Osteoblast (primary cell): ENCODE results near the gene NUDT3. TPM values are rescaled to one million over a fixed set of nuclear protein-coding genes. Genes with fewer than 3 reads are reported as not detected.

Source experiments
- DNase-seq: peaks from one replicate; pipeline ENCODE4 v3.0.0; 2011; ENCODE audit warnings: low spot score, mixed read lengths; ENCODE audit not compliant: insufficient read length; ENCODE audit errors: missing footprints
- H2AFZ ChIP-seq: 2 replicates; pipeline ENCODE4 v1.6.0; 2011; ENCODE audit warnings: mild to moderate bottlenecking, low read length
- H3K27ac ChIP-seq: 2 replicates; pipeline ENCODE4 v1.5.1; 2011; ENCODE audit warnings: mild to moderate bottlenecking, low read depth, low read length, moderate library complexity
- H3K27me3 ChIP-seq: 2 replicates; pipeline ENCODE4 v1.6.0; 2012; ENCODE audit warnings: mild to moderate bottlenecking, control low read depth, inconsistent platforms, low read length, moderate library complexity; ENCODE audit not compliant: insufficient read depth
- H3K36me3 ChIP-seq: 2 replicates; pipeline ENCODE4 v1.5.1; 2011; ENCODE audit warnings: mild to moderate bottlenecking, low read length, control low read depth, moderate library complexity; ENCODE audit not compliant: insufficient read depth
- H3K4me1 ChIP-seq: 2 replicates; pipeline ENCODE4 v1.5.1; 2011; ENCODE audit warnings: mild to moderate bottlenecking, low read length, control low read depth, moderate library complexity; ENCODE audit not compliant: insufficient read depth
- H3K4me2 ChIP-seq: 2 replicates; pipeline ENCODE4 v1.6.0; 2011; ENCODE audit warnings: mild to moderate bottlenecking, low read length; ENCODE audit not compliant: insufficient read depth
- H3K4me3 ChIP-seq: fragments of 200-600 bp; sonication (generic); 3 replicates; pipeline ENCODE4 v1.5.1; 2012; ENCODE audit warnings: mild to moderate bottlenecking, low read length, inconsistent platforms; ENCODE audit not compliant: insufficient read depth
- H3K79me2 ChIP-seq: 2 replicates; pipeline ENCODE4 v1.6.0; 2012; ENCODE audit warnings: mild to moderate bottlenecking, low read length, control low read depth, inconsistent platforms; ENCODE audit not compliant: insufficient read depth
- H3K9me3 ChIP-seq: 2 replicates; pipeline ENCODE4 v1.5.1; 2011; ENCODE audit warnings: low read depth, low read length, control low read depth
- H4K20me1 ChIP-seq: 2 replicates; pipeline ENCODE4 v1.6.0; 2012; ENCODE audit warnings: mild to moderate bottlenecking, low read length, control low read depth; ENCODE audit not compliant: insufficient read depth
- total RNA-seq: library from RNA; depleted of rRNA; stranded (reverse); fragments of >200 nt; gene quantifications from 2 replicates; pipeline ENCODE4 v1.2.3, GENCODE V29; 2012
- TF ChIP-seq, protein P1 (sequence below): IDR thresholded peaks from 2 replicates; pipeline ENCODE4 v1.5.1; 2011; ENCODE audit warnings: mild to moderate bottlenecking, low read depth, low read length, moderate library complexity; ENCODE audit errors: extremely low read depth

NUDT3 gene
- total RNA-seq, 1 donor = 37.6 TPM

DNA sequence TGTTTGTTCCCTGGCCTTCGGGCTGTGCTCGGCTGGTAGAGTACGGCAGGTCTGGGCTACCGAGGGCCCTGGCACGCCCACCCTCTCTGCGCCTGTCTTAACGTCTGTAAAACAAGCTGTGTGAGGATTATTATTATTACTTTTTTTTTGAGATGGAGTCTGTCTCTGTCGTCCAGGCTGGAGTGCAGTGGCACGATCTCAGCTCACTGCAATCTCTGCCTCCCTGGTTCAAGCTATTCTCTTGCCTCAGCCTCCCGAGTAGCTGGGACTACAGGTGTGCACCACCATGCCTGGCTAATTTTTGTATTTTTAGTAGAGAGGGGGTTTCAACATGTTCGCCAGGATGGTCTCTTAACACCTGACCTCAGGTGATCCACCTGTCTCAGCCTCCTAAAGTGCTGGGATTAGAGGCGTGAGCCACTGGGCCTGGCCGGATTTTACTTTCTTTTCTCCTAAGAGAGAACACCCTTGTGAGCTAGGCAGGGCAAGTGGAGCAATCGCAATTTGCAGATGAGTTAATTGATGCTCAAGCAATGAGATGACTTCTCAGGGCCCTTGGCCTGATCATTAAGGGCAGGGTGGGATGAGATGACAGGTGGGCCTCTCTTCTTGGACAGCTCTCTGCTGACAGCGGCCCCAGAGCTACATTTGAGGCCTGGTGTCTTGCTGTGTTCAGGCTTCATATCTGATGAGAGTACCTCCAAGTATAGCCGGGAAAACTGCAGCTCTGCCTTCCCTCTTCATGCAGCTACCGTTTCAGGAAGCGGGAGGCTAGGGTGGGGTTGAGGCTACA, 142.8 kb downstream of the NUDT3 start:
- Histone ChIP-seq H3K4me3 (peak overlapping the region; percentile 94), H4K20me1 (peaks cover 4% of the 10 kb centered on the region), H3K9me3 (no peaks in the 10 kb centered on the region), H3K4me2 (peak overlapping the region; percentile 99), H3K4me1 (peaks cover 17% of the 10 kb centered on the region), H2AFZ (peak overlapping the region; percentile 98), H3K27me3 (no peaks in the 10 kb centered on the region), H3K27ac (peak overlapping the region; percentile 63), H3K36me3 (peaks cover 4% of the 10 kb centered on the region), H3K79me2 (peaks cover 18% of the 10 kb centered on the region)
- TF ChIP-seq, protein P1, sequence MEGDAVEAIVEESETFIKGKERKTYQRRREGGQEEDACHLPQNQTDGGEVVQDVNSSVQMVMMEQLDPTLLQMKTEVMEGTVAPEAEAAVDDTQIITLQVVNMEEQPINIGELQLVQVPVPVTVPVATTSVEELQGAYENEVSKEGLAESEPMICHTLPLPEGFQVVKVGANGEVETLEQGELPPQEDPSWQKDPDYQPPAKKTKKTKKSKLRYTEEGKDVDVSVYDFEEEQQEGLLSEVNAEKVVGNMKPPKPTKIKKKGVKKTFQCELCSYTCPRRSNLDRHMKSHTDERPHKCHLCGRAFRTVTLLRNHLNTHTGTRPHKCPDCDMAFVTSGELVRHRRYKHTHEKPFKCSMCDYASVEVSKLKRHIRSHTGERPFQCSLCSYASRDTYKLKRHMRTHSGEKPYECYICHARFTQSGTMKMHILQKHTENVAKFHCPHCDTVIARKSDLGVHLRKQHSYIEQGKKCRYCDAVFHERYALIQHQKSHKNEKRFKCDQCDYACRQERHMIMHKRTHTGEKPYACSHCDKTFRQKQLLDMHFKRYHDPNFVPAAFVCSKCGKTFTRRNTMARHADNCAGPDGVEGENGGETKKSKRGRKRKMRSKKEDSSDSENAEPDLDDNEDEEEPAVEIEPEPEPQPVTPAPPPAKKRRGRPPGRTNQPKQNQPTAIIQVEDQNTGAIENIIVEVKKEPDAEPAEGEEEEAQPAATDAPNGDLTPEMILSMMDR = no peak
- DNase-seq = no peak

DNA sequence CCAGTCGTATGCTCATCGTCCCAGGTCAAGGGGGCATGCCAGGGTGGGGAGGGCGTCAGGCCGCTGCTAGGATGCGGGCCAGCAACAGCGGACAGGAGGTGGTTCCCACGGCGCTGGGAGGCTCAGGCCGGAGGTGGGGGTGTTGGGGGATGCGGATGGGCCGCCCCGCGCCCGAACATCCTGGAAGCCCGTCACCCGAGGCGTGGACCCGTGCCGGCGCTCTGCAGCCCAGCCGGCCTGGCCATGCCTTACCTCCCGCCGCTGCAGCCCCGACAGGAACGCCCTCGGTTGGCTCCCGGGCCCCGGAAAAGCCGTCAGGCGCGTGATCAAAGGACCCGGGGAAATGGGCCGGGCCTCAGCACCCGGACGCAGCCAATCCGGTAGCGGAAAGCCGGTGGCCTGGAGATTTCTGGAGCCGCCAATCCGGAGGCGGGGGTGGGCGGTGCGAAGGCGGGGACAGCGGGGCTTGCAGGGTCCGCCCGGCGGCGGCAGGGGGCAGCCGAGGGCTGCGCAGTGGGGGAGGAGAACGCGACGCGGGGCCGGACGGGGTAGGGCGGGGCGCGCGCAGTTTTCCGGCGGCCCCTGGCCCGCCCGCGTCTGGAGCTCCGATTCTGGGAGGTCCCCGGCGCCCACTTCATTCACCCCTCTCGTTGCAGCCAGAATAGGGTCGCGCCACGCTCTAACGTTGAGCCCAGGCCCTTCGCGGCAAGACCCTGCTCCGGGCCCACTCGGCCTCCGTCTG, 143.6 kb downstream of the NUDT3 start, which contains the start of gene SMIM29:
TSS of gene SMIM29 (minus strand) at position 280 of the 742 bp plus-strand sequence. CDS start 1,215 bp downstream, outside the sequence.
- TF ChIP-seq, protein P1 = peak; percentile 67
- Histone ChIP-seq H3K9me3 (no peaks in the 10 kb centered on the region), H4K20me1 (peaks cover 8% of the 10 kb centered on the region), H3K27ac (peak within 1 kb of the TSS; percentile 80), H3K36me3 (peaks cover 4% of the 10 kb centered on the region), H2AFZ (peak within 1 kb of the TSS; percentile 98), H3K4me2 (peak within 1 kb of the TSS; percentile 99), H3K79me2 (peaks cover 18% of the 10 kb centered on the region), H3K27me3 (no peaks in the 10 kb centered on the region), H3K4me3 (peak within 1 kb of the TSS; percentile 94), H3K4me1 (peaks cover 24% of the 10 kb centered on the region)
- peak; percentile 99 for DNase-seq

DNA sequence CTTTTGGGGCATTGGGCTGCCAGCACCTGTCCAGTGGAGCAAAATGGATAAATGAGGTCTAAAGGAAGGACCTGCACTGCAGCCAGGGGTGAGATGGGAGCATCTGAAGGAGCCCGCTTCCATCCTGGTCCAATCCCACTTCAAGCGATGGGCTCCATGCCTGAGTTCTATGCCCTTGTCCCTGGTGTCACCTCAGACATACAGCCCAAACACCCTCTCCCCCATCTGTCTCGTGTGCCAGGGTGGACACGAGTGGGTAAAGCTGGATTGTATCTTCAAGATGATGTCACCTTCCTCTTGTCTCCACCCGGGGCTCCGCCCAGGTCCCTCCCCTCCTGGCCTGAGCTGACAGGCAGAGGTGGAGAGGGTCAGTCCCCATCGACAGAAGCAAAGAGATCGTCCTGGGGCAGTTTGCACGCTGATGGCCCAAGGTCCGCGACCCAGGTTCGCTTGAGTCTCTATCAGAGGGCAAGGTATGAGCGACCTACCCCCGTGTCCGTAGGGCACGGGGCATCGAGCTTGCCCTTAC, 144.2 kb downstream of the NUDT3 start:
- no peaks in the 10 kb centered on the region for H3K9me3 ChIP-seq
- peak overlapping the region; percentile 80 for H3K27ac ChIP-seq
- peaks cover 18% of the 10 kb centered on the region for H3K79me2 ChIP-seq
- H3K36me3 ChIP-seq = peaks cover 7% of the 10 kb centered on the region
- no peaks in the 10 kb centered on the region for H3K27me3 ChIP-seq
- peaks cover 30% of the 10 kb centered on the region for H3K4me1 ChIP-seq
- peak overlapping the region; percentile 93 for H2AFZ ChIP-seq
- peaks cover 8% of the 10 kb centered on the region for H4K20me1 ChIP-seq
- peak overlapping the region; percentile 94 for H3K4me3 ChIP-seq
- H3K4me2 ChIP-seq = peak overlapping the region; percentile 99
- peak; percentile 89 for DNase-seq
- TF ChIP-seq, protein P1 = no peak
